DMS153 (cell line): ENCODE data around the gene HNRNPA3.
"Not testable (repeated sequence)": the region's sequence is repeated elsewhere in the genome, so short reads cannot be mapped to it uniquely, and the experiment has no call there.

Source experiments
- DNase-seq: peaks from one replicate; lab custom pipeline; 2025; lab: John Stamatoyannopoulos, UW

Gene HNRNPA3

DNA sequence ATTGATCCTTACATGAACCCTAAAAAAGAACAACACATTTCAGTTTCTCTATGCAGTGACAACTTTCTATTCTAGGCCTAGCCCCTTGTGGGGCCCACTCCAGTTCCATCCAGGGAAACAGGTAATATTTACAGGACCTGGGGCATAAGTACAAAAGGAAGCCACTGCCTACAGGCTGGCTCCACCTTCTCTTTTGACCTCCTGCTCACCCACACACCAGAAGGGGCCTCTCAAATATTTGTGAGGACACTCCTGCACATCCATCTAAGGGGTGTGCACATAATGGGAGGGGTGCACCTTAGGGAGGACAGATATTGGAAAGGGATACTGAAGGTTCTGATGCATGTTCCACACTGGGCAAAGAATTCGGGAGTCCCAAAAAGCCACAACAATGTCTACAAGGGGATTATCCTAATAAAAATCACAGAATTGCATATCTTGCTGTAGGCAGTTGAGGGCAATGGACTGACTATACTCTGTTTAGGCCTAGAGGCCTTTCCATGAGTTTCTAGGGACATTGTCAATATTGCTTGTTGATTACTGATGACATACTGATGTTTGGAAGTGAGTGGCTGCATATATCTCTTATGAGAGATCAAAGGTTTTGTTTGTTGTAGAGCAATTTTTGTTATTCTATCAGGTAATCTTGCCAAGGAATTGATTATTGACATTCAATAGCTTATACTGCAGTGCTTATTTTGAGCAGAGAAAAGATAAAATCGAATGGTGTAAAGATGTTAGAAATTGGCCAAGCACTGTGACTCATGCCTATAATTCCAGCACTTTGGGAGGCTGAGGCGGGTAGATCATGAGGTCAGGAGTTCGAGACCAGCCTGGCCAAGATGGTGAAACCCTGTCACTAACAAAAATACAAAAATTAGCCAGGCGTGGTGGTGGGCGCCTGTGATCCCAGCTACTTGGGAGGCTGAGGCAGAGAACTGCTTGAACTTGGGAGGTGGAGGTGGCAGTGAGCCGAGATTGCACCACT lies 23.8 kb upstream of the HNRNPA3 start:
- no peak for DNase-seq

DNA sequence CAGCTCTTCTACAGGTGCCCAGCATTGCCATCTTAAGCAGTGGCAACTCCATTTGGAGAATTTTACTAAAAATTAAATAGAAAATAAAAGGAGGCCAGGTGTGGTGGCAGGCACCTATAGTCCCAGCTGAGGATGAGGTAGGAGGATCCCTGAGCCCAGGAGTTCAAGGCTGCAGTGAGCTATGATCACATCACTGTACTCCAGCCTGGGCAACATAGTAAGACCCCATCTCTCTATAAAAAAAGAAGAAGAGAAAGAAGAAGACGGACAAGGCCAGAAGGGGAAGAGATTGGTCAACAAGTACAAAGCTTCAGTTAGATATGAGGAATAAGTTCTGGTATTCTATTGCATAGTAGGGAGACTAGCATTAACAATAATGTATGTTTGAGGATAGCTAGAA lies 21.7 kb upstream of the HNRNPA3 start:
- DNase-seq, result no peak

DNA sequence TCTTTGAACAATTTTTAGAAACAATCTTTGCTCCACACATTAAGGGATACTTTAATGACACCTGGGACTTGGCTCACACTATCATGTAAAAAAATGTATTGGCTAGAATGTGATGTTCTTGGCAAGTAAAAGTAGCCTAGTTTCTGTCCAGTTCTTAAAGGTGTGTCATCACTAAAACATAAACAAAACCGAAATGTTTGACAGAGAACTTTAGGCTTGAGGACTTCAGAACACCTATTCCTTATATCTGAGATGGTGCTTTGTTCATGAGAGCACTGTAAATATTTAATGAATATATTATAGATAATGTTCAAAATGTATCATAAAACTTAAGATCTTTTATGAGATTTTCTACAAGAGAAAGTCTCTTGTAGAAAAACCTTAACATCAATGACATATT lies 19.8 kb upstream of the HNRNPA3 start:
- DNase-seq, result no peak

DNA sequence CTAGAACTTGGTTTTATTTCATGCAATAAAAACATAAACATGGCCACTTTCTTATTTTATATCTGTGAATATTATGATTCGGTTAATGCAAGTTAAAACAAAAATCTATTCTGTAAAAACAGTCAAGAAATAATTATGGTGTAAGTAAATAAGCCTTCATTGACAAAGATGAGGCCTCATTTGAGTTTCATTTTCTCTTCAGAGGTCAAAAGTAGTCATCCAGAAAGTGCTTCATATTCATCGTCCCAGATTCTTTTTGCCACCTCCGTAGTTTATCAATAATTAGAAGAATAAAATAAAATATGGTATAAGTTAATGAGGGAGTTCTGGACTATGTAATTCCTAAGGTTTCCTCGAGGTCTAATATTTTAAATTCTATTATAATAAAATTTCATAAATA lies 19.4 kb upstream of the HNRNPA3 start:
- DNase-seq, result no peak

DNA sequence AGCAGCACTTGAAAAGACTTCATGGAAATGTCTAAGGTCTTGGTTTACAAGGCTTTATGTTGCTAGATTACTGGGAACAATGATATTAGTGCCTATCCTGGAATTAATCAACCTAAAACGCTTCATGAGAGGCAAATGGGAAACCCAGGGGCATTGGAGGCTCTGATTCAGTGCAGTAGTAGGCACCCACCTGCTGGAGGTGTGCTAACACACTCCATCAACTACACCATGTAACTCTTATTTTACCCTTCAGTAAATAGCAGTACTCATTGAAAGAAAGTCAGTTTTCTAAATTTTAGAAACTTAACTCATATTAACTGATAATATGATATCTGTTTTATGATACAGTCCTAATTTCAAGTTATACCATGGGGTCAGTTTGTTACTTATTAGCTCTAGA lies 17.4 kb upstream of the HNRNPA3 start:
- DNase-seq, result no peak

DNA sequence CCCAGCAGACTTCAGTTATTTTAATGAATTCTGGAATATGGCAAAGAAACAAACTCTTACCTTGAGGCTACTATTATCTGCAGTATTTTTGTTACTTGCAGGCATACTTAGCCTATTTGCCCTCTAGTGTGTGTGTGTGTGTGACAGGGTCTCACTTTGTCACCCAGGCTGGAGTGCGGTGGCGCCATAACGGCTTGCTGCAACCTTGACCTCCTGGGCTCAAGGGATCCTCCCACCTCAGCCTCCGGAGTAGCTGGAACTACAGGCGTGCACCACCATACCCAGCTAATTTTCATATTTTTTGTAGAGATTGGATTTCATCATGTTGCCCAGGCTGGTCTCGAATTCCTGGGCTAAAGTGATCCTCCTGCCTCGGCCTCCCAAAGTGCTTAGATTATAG lies 12.2 kb upstream of the HNRNPA3 start:
- DNase-seq, result not testable (repeated sequence)

DNA sequence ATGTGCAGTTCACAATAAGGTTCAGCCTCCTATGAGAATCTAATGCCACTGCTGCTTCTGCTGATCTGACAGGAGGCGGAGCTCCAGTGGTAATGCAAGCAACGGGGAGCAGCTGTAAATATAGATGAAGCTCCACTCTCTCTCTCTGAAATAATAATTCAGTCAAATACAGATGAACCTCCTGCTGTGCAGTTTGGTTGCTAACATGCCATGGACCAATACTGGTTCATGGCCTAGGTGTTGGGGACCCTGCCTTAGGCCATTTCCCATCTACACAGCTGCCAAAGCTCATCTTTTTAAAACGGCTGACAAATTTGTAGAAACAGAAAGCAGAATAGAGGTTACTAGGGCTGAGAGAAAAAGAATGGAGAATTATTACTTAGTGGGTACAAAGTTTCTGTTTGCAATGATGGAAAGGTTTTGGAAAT lies 10.7 kb upstream of the HNRNPA3 start:
- DNase-seq, result no peak

DNA sequence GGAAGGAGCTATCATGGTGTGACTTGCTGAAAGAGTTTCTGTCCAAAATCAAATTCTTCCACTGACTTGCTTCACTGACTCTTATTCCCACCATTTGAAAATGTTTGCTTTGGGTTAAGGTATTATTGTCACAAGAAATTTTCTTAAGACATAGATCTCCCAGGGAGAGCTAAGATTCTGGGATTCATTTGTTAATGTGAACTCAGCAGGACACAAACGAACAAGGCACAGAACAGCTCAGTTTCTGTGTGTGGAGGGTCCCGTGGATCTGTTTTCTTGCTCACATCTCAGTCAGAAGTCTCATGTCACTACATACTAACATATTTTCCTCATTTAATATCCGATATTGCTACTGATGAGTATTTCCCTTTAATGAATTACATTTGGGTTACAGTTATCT lies 8.2 kb upstream of the HNRNPA3 start:
- no peak for DNase-seq

DNA sequence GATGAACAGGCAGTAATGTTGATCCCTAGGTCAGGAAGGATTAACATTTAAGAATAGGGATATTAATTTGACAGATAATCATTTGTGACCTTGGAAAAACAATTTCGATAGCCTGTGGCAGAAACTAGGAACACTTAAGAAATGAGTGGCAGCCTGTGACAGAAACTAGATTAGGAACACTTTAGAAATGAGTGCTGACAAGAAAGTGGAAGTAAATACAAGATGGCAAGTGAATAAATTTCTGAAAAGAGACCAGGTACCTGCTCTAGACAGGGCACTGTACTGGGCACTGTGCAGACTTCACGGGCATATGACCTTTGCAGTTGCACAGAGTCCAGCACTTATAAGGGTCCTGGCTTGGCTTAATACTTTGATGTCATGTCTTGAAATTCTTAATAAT lies 5.5 kb upstream of the HNRNPA3 start:
- no peak for DNase-seq

DNA sequence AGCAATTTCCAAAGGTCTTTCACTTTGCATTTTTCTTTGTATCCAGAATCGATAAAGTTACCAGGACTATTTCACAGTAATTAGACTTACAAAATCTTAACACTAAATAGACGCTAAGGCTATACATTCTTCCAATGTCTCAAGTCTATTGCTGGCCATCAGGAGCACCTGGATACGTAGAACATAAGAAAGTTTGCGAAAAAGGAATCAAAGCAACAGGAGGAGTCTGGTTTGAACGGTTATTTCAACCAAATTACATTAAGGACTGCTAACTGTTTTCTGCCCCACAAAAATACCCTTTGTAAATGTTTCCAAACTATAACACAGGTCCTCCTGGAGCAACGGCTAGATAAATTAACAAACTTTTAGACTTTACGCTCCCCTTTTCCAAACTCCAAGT lies 1.4 kb upstream of the HNRNPA3 start:
- DNase-seq, result no peak

DNA sequence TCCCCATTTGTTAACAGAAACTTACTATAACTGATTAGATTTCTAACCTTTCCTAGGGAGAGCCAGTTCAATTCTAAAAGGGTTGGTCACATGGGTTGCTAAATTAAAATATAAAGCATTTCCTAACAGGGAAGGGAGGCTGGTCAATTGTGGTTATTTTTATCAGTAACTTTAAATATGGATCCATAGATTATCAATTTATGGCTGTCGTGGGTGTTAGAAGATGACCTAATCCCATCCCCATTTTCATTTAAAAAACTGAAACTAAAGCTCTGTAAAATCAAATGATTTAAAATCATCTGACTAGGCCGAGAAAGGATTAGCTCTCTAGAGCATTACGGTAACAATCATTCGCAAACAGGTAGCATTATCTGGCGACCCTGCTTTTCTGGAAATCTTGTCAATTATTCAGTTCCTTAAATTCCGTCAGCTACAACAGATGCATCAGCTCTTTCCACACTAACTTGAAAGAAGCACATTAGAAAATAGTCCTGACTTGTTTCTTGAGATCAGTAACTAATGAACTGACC lies 953 bp upstream of the HNRNPA3 start:
- no peak for DNase-seq

DNA sequence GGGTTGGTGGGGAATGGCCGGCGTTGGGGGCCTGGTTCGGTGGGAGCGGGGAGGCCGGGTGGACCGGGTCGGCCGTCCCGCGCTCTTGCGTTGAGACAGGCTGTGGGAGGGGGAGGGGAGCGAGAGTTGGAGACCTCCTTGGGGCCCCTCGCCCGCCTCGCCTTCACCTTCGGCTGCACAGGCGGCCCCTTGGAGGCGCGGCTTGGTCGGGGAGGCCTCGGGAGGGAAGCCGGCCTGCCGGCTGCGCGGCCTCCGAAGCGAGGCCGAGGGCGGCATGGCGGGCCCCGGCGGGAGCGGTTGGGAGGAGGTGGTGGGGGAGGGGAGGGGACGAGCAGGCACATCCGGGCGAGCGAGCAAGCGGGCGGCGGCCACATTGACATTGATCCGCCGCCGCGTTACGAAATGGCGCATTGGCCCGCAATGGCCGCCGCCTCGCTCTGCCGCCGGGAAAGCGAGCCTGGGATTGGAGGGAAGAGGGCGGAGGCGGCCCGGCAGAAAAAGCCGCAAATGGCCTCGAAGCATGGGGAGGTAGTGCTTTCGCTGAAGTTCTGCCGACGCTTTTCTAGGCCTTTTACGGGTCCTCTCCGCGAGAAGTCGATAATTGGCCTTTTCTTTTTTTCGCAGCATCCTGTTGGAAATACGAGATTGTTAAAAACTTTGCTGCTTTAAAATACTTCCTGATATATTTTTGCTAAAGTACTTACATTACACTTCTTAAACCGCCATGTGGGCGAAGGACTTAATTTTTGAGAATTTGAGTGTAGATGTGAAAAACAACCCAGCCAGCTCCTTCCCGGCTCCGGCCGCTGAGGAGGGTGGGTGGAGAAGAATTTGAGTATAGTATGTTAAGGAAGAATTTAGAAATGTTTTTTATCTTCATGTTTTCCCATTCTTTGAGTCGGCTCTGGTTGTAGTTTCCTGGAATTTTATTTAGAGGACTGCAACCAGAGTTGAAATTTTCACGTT lies 580 bp downstream of the HNRNPA3 start:
- DNase-seq, result peak; percentile 77

DNA sequence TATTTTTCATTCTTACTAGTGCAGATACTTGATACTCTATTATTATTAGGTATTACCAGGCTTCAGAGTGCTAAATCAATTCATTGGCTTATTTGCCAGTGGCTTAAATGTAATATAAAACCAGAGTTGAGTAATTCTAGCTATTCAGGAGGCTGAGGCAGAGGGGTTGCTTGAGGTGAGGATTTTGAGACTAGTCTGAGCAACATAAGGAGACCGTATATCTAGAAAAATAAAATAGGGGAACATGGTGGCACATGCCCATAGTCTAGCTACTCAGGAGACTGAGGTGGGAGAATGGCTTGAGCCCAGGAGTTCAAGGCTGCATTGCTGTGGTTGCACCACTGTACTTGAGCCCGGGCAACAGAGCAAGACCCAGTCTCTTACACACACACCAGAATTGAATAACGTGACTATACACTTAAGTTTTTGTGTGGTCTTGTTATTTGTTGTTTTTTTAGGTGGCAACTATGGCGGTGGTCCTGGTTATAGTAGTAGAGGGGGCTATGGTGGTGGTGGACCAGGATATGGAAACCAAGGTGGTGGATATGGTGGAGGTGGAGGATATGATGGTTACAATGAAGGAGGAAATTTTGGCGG lies 4.8 kb downstream of the HNRNPA3 start:
- DNase-seq, result no peak

DNA sequence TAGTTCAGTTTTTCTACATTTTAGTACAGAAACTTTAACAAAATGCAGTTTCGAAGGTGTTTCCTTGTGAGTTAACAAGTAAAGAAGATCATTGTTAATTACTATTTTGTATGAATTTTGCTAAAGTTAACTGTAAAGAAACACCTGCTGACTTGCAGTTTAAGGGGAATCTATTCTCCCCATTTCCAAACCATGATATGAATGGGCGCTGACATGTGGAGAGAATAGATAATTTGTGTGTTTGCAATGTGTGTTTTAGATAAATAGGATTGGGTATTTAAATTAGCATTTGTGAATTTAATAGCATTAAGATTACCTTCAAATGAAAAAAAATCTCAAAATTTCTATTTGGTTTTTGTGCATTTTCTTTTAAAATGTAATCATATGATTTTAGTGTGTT lies 7.2 kb downstream of the HNRNPA3 start:
- not testable (repeated sequence) for DNase-seq

DNA sequence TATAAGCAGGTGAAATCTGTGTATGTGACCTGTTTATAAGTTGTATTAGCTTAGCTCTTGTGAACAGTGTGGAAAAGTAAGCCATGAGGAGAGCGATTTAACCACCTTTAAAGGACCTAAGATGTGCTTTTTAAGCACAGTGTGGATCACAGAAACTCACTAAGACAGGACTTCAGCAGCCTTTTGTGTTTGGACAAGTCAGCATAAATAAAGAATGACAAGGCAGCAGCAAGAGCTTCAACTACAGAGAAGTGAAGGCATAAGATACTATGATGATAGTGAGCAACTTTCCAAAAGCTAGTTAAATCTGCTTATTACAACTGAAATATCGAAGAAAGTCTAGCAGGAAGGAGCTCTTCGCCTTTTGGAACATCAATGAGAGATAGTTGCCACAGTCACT lies 8.9 kb downstream of the HNRNPA3 start:
- DNase-seq, result no peak

DNA sequence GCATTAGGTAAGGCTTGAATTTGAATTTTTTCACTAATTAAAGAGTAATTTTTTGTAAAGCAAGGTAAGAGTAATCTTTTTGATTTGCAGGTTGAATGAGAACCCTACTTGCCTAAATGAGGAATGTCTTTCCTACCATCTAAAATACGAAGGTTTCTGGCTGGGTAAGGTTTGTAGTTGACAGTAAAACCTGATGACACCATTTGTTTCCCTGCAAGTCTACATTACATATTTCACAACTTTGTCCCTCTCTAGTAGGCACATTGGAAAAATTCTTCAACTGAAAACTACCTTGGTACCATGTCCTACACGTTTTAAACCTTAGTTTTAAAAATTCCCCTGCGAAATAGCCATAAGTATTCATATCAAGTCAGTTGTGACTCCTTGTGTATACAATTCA lies 9.4 kb downstream of the HNRNPA3 start:
- no peak for DNase-seq

DNA sequence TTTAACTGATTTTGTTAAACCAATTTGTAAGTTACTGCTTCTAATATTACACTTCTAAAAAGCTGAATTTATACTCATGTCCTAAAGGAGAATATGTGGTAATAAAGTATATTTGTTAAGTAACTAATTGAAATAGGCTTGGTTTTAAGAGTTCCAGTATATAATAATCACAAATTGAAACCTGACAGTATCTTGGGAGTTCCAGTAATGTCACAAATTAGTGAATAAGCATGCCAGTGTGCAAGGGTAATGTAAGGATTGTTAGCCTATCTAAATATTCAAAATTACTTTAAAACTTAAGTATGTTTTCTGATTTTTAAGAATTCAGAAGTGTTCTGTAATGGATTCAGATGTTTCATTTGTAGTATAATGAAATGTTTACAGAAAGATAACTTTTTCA lies 10.8 kb downstream of the HNRNPA3 start:
- DNase-seq, result not testable (repeated sequence)

DNA sequence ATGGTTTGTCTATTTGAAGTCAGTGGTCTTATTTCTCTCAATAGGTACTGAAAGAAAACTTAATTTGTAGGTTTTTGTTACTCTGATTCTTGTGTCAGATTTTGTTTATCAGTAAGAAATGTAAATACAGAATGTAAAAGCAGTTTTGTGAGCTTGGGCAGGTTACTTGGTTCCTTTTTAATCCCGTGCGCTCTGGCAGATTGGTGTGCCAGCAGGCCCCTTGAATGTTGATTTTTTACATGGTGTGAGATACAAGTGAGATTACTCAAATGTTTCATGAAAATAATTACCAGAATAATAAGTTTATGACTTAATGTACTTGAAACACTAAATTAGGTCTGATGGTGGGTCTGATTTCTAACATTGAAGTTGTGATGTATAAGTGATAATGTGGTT lies 13.4 kb downstream of the HNRNPA3 start:
- DNase-seq, result no peak

DNA sequence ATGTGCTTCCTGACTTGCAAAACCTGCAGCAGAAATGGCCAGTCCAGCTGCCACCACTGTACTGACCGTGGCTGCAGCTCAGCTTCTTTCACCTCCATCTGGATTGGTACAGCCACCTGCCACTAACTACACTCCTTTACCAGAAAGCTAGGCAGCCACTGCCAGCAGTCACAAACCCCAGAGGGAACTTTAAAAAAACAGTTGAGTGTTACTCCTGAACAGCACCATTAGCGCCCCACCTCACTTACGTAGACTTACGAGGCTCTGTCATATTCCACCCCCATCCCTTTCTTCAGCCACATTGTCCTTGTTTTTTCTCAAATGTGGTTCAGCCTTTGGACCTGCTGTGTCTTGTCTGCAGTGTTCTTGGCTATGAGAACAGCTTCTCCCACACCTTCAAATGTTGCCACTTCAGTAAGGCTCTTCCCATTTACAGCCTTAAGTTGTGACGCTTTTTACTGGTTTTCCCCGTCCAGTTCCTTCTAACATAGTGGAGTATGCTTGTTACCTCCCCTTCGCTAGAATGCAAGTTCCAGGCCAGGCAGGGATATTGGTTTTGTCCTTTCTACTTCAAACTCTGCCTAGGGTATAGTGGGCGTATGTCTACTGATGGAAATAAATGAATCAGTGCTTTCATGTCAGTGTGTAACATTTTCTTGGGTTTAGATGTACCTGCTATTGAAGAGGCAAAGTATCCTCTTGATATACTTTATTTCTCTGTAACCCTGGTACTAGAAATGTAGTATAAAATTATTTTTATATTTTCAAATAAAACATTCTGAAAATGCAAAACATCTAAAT lies 17.0 kb downstream of the HNRNPA3 start:
- DNase-seq, result no peak

DNA sequence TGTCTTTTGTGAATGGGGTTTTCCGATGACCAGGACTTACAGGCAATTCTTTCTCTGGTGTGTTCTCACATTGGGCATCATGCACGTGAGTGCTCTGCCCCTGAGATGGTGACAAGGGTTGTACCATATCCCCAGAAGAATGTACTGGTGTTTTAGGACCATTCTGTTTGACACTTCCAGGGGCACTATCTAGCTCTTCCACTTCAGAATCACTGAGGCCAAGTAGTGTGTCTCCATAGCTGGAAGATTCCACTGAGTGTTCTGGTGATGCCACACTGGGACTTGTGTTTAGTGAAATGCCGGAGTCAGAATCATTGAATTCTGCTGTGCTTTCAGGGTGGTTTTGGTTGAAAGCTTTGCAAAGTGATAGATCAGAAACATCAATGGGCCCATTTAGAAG lies 18.7 kb downstream of the HNRNPA3 start:
- no peak for DNase-seq

DNA sequence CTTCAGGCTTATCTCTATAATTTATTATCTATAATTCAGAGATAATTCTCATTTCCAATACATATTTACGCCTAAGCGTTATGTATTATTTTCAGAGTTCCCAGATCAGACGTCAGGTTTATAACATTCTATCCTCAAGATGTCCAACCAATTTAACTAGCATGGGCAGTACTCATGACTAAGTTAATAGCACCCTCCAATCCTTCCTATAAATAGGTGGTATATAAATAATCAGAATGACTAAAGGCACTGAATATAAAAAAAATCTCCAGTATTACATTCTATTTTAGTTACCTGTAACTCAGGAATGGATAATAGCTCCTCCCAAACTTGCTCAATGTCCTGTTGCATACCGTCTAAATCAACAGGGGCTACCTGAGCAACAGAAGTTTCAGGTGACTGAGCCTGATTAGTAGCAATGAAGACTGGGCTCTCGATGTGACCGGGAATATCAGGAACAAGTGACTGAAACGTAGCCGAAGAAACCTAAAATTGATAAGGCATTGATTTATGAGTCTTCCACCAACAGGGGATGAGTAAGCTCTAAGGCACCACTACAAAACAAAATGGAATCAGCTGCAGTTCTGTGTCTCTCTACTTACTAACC lies 19.6 kb downstream of the HNRNPA3 start:
- no peak for DNase-seq
